Activated naive CD4-positive, alpha-beta T cell (primary cell): ENCODE measurements around the gene RNH1.

ENCODE experiments used
- DNase-seq, 4 experiments: peaks; one replicate each; lab custom pipeline; 2025; lab: John Stamatoyannopoulos, UW

The RNH1 gene

DNA sequence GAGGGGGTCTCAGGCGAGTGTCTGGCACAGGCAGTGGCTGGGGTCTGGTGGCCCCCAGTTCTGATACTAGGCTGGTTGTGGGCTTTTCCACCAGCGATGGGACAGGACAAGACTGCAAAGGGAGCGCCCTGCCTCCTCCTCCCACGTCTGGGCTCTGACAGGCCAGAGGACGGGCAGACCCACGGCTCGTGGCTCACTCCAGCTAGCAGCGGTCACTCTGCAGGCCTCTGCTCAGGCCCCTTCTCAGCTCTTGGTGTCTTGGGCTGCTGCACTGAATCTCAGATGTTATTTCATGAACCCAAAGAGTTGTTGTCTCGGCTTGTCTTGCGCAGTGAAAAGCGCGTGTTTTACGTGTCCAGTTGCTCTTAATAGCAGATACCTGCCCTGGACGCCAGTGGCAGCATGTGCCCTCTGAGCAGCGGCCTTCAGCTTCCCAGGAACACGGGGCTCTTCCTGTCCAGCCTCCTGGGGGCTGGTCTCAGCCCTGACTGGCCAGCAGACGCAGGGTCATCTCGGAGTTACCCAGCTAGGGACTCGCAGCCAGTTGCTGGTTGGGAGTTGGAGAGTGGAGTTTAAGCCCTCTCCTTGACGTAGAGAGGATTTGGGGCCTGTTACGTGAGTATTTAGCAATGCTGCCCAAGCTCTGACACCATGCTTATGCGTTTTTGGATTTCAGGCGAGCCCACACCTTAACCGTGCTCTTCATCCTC is 47.4 kb downstream of the RNH1 start:
- no peak for DNase-seq

- no peak for DNase-seq
These were observed 49.8 kb downstream of the RNH1 start for GRCh38 chr11:457111-457760.

DNA sequence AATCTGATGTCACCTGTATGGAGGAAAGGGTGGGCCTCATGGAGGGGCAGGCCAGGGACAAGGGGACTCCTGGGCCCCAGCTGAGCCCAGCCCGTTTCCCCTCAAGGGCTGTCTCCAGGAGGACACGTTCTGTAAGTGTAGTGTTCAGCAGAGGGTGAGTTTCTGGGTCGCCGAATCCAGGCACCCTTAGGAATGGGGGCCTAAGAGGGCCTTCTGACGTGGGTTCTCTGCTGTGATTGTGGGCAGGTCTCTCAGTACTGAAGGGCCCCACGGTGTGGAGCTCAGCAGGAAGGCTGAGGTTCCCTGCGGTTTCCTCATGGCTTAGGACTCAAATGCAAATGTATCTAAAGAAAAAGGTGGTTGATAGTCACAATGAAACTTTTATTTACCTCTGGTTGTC is 50.5 kb downstream of the RNH1 start:
- DNase-seq = no peak

- no peak for DNase-seq
These were observed 51.4 kb downstream of the RNH1 start for GRCh38 chr11:455566-456147.

- DNase-seq = no peak
These were observed 52.1 kb downstream of the RNH1 start for GRCh38 chr11:454801-455565.

- no peak for DNase-seq
These were observed 53.0 kb downstream of the RNH1 start for GRCh38 chr11:454043-454442.

DNA sequence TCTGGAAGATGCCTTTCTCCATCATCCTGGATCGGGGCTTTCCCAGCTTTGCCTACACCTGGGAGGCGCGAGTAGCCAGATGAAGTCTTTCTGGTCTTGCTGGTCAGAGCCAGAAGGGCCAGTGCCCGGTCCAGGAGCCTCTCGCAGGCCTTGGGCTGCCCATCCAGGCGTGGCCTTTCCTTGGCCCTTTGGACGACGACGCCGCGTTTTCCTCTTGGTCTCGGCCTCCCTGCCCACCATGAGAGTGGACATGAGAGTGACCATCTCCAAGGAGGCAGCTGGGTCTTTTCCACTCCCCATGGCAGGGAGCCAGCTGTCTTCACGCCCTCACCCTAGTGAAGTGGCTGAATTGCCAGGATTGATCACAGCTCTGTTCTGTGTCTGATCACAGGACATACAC is 53.5 kb downstream of the RNH1 start:
- DNase-seq = no peak

GRCh38 chr11:452916-453527 is 54.0 kb downstream of the RNH1 start:
- DNase-seq = no peak

GRCh38 chr11:452203-452744 is 54.8 kb downstream of the RNH1 start:
- no peak for DNase-seq

GRCh38 chr11:451738-452137 is 55.3 kb downstream of the RNH1 start:
- DNase-seq = no peak

DNA sequence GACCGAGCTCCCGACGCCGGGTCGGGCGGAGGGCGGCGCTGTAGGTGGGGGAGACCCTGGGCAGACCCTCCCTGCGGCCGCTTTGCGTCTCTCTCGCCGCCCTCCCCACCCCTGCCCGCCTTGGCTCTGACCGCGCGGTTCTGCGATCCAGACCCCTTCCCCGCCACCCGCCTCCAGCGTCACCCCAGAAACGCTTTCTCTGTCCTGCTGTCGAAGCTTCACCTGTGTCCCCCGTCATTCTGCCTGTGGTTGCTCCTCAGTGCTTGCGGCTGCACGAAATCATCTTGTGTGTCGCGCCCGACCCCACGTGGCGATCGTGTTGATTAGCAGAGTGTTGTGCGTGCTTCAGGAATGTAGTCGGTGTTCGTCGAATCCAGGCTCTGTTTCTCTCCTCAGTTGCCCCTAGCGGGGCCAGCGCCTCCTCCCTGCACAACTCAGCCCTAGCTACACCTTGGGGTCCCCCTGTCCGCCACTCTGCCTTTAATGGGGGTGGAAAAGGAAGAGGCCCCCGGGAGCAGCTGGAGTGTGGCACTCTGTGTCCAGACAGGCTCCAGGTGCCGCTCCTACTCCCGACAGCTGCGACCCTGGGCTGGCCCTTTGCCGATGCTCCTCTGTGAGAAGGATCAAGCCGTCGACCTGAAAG is 56.1 kb downstream of the RNH1 start:
- peak; percentile 37 to 77 (median 50) for DNase-seq

DNA sequence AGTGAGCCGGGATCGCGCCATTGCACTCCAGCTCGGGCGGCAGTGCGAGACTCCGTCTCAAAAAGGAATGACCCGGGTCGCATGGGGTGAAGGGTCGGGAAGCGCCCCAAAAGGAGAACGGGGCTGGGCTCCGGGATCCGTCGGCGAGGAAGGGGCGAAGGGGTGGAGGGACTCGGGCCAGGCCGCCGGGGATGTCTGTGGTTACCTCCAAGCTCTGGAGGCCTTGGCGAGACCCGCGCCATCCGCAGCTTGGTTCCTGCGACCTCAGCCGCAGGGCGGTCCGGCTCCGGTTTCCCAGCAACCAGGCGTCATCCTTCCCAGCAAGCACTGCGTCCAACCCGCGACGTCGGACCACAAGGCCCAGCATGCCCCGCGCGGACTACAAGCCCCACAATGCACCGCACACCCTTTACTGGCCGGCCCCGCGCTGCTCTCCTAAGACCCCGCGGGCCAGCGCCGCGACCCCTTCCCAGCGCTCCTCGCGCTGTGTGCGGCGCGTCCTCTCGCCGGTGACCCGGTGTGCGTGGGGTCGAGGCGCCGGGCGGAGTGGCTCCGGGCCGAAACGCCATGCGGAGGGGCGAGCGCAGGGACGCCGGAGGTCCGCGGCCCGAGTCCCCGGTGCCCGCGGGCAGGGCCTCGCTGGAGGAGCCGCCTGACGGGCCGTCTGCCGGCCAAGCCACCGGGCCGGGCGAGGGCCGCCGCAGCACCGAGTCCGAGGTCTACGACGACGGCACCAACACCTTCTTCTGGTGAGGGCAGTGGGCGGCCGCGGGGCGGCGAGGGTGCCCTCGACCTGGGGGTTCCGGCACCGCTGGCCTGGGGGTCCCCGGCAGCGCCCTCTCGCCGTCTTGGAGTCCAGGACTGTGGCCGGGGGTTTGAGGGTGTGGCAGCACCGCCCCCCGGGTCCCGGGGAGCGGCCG is 56.9 kb downstream of the RNH1 start, which contains the start of gene PTDSS2:
Gene PTDSS2, plus strand, starts transcription at position 391 of the 920 bp plus-strand sequence. Its CDS starts 177 bp downstream, at position 568.
- DNase-seq = peak; percentile 76 to 91 (median 84)

DNA sequence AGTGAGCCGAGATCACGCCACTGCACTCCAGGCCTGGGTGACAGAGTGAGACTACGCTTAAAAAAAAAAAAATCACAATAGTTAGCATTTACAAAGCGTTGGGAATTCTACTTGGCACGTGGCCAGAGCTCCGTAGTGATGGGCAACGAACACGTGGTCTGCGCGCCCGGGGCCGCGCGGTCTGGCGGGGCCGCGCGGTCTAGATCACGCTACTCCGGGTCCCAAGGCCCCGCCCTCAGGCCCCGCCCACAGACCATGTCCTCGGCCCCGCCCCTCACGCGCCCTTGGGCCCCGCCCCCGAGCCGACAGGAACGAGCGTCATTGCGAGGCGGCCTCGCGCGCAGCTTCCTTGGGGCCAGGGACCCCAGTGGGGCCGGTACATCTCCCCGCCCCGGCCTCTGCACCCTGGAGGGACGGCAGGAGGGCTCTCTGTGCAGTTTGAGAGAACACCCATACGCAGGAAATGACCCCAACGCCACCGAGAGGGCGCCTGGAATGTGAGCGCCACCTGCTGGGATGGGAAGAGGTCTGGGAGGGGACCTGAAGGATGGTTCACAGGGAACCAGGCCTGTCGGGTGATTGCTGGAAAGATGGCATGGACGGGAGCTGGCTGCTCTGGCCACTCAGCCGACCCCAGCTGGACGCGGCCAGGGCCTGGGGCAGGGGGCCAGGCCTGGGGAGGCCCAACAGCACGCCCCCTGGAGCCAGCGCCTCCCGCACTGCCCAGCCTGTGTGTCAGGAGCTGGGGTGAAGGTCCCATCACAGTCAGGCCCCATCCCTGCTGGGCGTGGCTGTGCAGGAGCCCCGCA is 58.9 kb downstream of the RNH1 start:
- DNase-seq = peak; percentile 79 to 97 (median 90)

DNA sequence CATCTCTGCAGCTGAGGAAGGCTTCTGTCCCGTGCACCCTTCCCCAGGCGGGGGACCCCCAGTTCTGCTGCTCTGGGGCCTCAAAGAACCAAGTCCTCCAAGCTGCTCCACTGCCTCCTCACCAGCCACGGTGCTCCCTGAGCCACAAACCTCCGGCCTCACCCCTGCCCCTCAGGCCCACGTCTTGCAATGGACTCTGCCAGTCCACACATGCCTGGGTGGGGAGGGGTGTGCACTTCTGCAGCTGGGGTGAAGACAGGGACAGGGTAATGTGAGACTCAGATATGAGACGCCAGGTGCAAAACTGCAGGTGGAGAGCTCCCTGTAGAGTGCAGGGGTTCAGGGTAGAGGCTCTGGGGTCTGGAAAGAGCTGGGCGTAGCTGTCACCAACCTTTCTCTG is 60.2 kb downstream of the RNH1 start:
- no peak for DNase-seq

GRCh38 chr11:445765-446588 is 61.1 kb downstream of the RNH1 start:
- no peak for DNase-seq
